ENCODE data around the gene FAM13A. TPM values are rescaled to one million over a fixed set of nuclear protein-coding genes. Genes with fewer than 3 reads are reported as not detected.

FAM13A gene
- total and polyA plus RNA-seq, 9 of the 15 experiments (the other 6 are each of a cell fraction or from before 2014, with no cell fraction given): 11.3 to 23.3 (median 14.7) TPM

- POLR2A ChIA-PET: no interaction called here
- FAIRE-seq (no peak), DNase-seq (ENCODE audit: extremely low read depth in 1 of 4, low spot score in 3 of 4) (no peak), ATAC-seq (no peak)
- no peaks in the 10 kb centered on the region for H3K27me3 ChIP-seq (ENCODE audit: control insufficient read depth in 2 of 2, insufficient read depth in 2 of 2, low read length in 2 of 2)
- no peak overlapping the region for H3K9ac ChIP-seq (ENCODE audit: insufficient read depth in 1 of 2, low read depth in 2 of 2, low read length in 2 of 2)
- CTCF ChIA-PET (ENCODE audit: low intra/inter-chr PET ratio): no interaction called here
- H4K20me1 ChIP-seq (replicated peaks; ENCODE audit: control insufficient read depth, insufficient read depth, low read length): no peaks in the 10 kb centered on the region
- H3K4me3 ChIP-seq: no peak overlapping the region
- no peaks in the 10 kb centered on the region for H3K9me3 ChIP-seq (replicated peaks; ENCODE audit: control insufficient read depth, insufficient read depth, low read depth, low read length)
- H3K36me3 ChIP-seq (ENCODE audit: control insufficient read depth, insufficient read depth, low read length): peaks cover 5% of the 10 kb centered on the region; the same call in 1 of the 3 replicates
- H3K27ac ChIP-seq (ENCODE audit: extremely low read depth, low read depth, low read length): no peak overlapping the region
- no TSS peak for BruUV-seq (replicated peaks)
- 94% methylated on average over 4 of the region's 4 CpGs for WGBS (ENCODE audit: insufficient coverage, low coverage, missing lambda C conversion rate)
- no peaks in the 10 kb centered on the region for H3K79me2 ChIP-seq (ENCODE audit: control insufficient read depth, insufficient read depth, low read length)
- no peaks in the 10 kb centered on the region for H3K4me1 ChIP-seq (replicated peaks in 1 of 2; ENCODE audit: control insufficient read depth in 2 of 2, insufficient read depth in 2 of 2, low read length in 2 of 2)
- in situ Hi-C loops (cut with MboI): no loop called here
- no peak overlapping the region for H3K4me2 ChIP-seq (ENCODE audit: insufficient read depth, low read length)
- no peak overlapping the region for H2AFZ ChIP-seq (ENCODE audit: low read depth, low read length)
- no peaks in the 10 kb centered on the region for H3K9me1 ChIP-seq (ENCODE audit: control insufficient read depth, insufficient read depth, low read length)
- intact Hi-C loops (cut with micrococcal nuclease): loop anchor here (5.0 to 10.0 kb wide), 2 partner anchors 87 to 119 kb away; no protein-coding TSS in a partner anchor
- no peak for TF ChIP-seq NR1H2 (CRISPR knock-in tag; IDR thresholded peaks at IDR 0.05)
- TF ChIP-seq ATF3 (IDR thresholded peaks at IDR 0.05): peak; percentile 63
- no peak for TF ChIP-seq ATF3 (CRISPR knock-in tag; conservative IDR thresholded peaks at IDR 0.05)
These were observed 262.8 kb downstream of the FAM13A start for GRCh38 chr4:88794087-88794690.

- in situ Hi-C loops (cut with MboI): no loop called here
- intact Hi-C loops (cut with micrococcal nuclease): loop anchor here (5.0 to 10.0 kb wide), 2 partner anchors 86 to 119 kb away; no protein-coding TSS in a partner anchor
- TF ChIP-seq ZNF639 (CRISPR knock-in tag; conservative IDR thresholded peaks at IDR 0.05 in 1 of 2, IDR thresholded peaks at IDR 0.05 in 1 of 2) (no peak), XRCC4 (IDR thresholded peaks at IDR 0.05; ENCODE audit: extremely low read depth, insufficient read depth, insufficient read length) (no peak), HOXB6 (CRISPR knock-in tag; IDR thresholded peaks at IDR 0.05; ENCODE audit: borderline replicate concordance) (no peak), ZC3H8 (IDR thresholded peaks at IDR 0.05) (no peak), TRIM28 (IDR thresholded peaks at IDR 0.05) (no peak), GTF2B (IDR thresholded peaks at IDR 0.05; ENCODE audit: extremely low read depth, insufficient read length) (no peak), CSDE1 (IDR thresholded peaks at IDR 0.05) (no peak), ZNF740 (CRISPR knock-in tag; IDR thresholded peaks at IDR 0.05) (no peak), ZNF740 (tag; IDR thresholded peaks at IDR 0.05) (no peak)
These were observed 263.5 kb downstream of the FAM13A start for GRCh38 chr4:88793475-88793874.

More at GRCh38 chr4:88793475-88793874, 263.5 kb downstream of the FAM13A start:
- Histone ChIP-seq H3K4me3 (no peak overlapping the region), H3K9me1 (ENCODE audit: control insufficient read depth, insufficient read depth, low read length) (no peaks in the 10 kb centered on the region), H3K36me3 (ENCODE audit: control insufficient read depth, insufficient read depth, low read length) (peaks cover 5% of the 10 kb centered on the region; the same call in 1 of the 3 replicates), H3K79me2 (ENCODE audit: control insufficient read depth, insufficient read depth, low read length) (no peaks in the 10 kb centered on the region), H3K27ac (ENCODE audit: extremely low read depth, low read depth, low read length) (no peak overlapping the region), H3K9me3 (replicated peaks; ENCODE audit: control insufficient read depth, insufficient read depth, low read depth, low read length) (no peaks in the 10 kb centered on the region), H3K4me2 (ENCODE audit: insufficient read depth, low read length) (no peak overlapping the region), H3K9ac (ENCODE audit: insufficient read depth in 1 of 2, low read depth in 2 of 2, low read length in 2 of 2) (no peak overlapping the region), H4K20me1 (replicated peaks; ENCODE audit: control insufficient read depth, insufficient read depth, low read length) (no peaks in the 10 kb centered on the region), H3K4me1 (replicated peaks in 1 of 2; ENCODE audit: control insufficient read depth in 2 of 2, insufficient read depth in 2 of 2, low read length in 2 of 2) (no peaks in the 10 kb centered on the region), H3K27me3 (ENCODE audit: control insufficient read depth in 2 of 2, insufficient read depth in 2 of 2, low read length in 2 of 2) (no peaks in the 10 kb centered on the region), H2AFZ (ENCODE audit: low read depth, low read length) (no peak overlapping the region)
- ChIA-PET POLR2A (no interaction called here), CTCF (ENCODE audit: low intra/inter-chr PET ratio) (no interaction called here)
- WGBS (ENCODE audit: insufficient coverage, low coverage, missing lambda C conversion rate): 100% methylated on average over 1 of the region's 1 CpG
- ATAC-seq: no peak
- DNase-seq (ENCODE audit: extremely low read depth in 1 of 4, low spot score in 3 of 4): no peak
- no peak for FAIRE-seq
- no TSS peak for BruUV-seq (replicated peaks)

Measured in K562 (cell line).